HG02798 (cell line): ENCODE results near the gene BLVRA.
"Not testable (repeated sequence)": the region's sequence is repeated elsewhere in the genome, so short reads cannot be mapped to it uniquely, and the experiment has no call there.

Source experiments
- ATAC-seq: cut with Tn5 transposase; IDR thresholded peaks from one replicate; pipeline ENCODE4 v1.9.1; 2021; ENCODE audit warnings: mild to moderate bottlenecking; ENCODE audit not compliant: unreplicated experiment, poor library complexity

The BLVRA gene

DNA sequence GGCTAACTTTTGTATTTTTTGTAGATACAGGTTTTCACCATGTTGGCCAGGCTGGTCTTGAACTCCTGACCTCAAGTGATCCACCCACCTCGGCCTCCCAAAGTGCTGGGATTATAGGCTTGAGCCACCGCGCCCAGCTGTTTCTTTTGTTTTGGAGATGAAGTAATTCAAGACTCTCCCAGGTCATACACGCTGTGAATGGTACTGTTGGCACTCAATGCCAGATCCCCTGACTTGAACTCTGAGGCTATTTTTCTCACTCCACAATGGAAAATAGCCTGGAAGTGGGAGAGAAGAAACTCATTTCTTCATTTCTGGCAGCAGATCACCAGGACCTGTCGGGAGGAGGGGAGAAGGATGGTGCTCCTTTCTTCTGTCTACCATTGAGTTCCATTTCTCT lies 32.4 kb downstream of the BLVRA start:
- no peak for ATAC-seq

DNA sequence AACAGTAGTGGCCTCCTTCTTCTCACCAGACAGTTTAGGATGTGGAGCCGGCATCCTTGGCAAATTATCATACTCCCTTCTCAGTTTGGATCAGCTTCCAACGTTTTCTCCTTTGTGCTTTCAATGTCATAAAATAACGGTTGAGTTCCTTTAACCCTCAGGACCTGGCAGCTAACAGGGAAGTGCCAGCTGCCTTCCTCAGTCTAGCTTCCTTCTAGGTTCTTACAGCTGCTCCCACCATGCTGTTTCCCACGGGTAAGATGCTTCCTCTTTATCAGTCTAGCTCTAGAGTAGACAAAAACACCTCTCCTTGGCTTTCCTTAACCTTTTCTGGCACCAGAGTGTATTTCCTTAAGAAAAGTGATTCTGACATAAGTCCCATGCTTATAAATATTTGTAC lies 33.2 kb downstream of the BLVRA start:
- ATAC-seq = no peak

DNA sequence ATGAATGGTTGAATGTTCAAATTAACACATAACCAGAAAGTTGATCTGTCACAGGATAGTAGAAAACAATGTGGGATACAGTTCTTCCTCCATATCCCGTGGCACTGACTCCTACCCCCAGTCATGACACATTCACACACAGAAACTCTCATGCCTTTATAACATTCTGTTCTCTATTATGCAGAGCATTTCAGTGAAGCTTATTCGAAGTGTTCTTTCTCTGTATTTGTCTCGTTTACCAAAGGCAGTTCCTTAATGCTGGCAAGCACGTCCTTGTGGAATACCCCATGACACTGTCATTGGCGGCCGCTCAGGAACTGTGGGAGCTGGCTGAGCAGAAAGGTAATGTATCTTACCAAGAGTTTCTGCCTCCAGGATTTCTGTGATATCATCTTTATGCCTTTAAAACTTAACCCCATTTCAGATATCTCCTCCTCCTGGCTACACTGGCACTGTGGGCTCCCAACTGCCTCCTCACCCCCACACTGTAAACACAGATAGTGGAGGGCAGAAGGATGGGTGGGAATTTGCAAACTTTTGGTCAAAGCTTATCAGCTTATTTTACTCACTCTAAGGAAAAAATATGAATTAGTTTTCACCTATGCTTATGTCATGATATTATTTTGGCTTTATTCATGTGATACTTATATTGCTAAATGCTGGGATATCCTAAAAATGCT lies 34.1 kb downstream of the BLVRA start:
- ATAC-seq = no peak

DNA sequence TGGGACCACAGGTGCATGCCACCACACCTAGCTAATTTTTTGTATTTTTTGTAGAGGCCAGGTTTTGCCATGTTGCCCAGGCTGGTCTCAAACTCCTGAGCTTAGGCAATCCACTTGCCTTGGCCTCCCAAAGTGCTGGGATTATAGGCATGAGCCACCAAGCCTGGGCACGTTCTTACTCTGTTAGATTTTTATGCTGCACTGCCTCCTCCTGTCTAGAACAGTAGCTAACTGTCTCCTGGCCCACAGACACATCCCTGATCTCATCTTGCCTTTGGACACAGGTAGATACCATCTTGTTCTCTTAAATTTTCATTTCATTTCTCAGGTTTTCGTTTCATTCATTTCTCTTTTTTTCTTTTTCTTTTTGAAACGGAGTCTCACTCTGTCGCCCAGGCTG lies 41.1 kb downstream of the BLVRA start:
- ATAC-seq = no peak

DNA sequence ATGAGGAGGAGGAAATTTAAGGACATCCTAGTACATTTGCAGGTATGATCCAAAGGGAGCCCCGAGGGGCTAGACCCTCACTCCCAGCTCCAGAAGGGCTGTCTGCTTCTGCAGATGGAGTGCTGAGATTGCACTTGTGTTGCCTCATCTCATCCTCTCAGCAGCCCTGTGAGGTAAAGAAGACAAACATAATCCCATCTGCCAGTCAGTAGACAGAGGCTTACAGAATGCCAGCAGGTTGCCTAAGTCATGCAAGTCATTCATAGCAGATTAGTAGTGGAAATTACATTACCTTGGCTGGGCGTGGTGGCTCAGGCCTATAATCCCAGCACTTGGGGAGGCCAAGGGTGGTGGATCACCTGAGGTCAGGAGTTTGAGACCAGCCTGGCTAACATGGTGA lies 45.4 kb downstream of the BLVRA start:
- no peak for ATAC-seq

DNA sequence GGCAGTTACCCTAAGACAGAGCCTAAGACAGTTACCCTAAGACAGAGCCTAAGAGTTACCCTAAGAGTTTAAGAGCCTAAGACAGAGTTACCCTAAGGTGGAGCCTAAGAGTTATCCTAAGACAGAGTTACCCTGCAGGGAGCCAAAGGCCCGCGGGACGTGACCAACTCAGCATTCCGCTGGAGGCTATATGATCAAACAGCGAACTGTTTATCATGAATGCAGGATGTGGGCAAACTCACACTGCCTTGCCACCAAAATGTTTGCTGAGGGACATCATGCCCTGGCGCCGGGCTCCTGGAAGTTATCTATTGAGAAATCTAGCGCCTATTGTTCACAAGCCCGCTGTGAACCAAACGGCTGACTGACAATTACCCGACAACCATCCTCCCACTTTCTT lies 49.9 kb downstream of the BLVRA start:
- ATAC-seq = no peak

DNA sequence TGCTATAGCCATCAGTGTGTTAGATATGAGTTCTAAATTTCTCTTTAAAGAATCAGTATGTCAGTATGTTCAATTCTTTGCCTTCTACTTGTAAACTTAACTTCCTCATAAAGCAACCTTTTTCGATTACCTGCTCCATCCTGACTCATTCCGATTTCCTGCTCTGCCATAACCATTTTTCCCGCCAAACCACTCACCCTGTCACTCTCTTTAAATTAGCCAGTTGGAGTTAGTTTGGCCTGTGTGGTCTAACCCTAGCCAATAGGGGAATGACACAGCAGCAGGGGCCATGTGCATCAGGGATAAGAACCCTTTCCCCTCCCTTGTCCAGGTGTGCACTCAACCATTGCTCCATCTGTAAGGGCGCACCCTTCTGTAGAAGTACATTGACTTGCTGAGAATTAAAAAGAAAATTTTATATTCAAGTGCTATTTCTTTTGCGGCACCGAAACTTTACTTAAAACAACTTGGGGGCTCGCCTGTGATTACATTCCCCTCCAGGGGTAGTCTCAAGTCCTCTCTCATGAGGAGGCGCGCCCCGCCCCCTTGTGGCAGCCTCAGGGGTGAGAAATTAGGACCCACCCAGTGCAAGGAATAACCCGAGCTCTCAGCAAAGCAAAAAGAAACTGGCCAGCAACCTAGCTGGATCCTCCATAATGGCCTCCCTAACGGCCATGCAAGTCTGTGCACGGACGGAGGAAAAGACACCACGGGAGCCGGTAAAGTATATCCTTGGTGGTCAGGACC lies 51.9 kb downstream of the BLVRA start:
- ATAC-seq = not testable (repeated sequence)

DNA sequence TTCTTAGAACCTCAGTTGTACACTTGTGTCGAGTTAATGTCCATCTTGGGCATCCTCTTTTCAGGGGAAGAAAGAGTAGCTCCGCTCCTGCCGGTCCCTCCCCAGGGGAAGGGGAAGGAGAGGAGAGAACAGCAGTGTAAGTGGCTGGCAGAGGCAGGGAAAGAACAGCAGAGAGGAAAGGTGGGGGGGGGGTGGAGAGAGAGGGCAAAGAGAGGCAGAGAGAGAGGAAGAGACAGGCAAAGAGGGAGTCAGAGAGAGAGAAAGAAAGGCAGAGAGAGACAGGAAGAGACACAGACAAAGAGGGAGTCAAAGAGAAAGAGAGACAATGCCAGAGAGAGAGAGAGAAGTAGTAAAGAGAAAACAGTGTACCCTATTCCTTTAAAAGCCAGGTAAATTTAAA lies 56.9 kb downstream of the BLVRA start:
- ATAC-seq = no peak

DNA sequence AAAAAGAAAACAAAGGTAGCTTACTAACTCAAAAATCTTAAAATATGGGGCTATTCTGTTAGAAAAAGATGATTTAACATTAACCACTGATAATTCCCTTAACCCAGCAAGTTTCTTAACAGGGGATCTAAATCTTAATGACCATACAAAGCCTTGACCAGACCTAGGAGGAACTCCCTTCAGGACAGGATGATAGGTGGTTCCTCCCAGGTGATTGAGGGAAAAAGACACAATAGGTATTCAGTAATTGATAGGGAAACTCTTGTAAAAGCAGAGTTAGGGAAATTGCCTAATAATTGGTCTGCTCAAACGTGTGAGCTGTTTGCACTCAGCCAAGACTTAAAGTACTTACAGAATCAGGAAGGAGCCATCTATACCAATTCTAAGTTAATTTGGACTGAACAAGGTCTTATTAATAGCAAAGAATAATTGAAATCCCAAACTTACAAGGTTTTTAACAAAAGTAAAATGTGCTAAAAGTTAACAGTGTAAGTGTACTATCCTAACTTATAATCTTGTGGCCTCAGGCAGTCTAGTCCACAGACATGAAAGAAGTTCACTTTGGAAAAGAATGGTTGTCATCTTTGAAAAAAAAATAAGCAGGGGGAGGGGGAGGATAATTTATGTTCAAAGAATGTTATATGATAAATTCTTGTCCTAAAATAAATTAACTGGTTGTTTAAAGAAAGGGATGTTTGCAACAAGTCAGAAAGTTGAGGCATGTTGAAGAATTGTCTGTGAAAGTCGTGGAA lies 57.7 kb downstream of the BLVRA start:
- ATAC-seq = not testable (repeated sequence)

DNA sequence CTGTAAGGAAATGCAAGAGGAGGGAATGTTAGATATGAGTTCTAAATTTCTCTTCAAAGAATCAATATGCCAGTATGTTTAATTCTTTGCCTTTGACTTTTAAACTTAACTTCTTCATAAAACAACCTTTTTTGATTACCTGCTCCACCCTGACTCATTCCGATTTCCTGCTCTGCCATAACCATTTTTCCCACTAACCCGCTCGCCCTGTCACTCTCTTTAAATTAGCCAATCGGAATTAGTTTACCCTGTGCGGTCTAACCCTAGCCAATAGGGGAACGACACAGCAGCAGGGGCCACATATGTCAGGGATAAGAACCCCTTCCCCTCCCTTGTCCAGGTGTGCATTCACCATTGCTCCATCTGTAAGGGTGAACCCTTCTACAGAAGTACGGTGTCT lies 64.9 kb downstream of the BLVRA start:
- not testable (repeated sequence) for ATAC-seq

DNA sequence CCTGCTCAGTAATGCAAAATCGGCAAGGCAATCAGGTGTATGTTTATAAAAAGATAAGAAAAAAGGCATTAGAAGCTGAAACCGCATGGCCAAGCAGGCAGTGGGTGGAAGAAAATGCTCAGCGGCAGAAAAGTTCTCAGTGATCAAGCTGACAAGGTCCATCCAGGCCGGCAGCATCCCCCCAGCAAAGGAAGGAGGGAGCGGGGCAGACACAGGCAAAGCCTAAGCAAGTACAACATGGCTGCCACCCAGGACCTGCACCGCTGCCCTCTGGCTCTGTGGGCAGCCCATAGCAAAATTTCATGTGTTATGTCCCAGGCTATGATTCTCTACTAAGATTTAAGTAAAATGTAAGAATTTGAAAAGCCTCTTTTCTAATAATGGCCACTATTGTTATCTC lies 65.5 kb downstream of the BLVRA start:
- no peak for ATAC-seq

DNA sequence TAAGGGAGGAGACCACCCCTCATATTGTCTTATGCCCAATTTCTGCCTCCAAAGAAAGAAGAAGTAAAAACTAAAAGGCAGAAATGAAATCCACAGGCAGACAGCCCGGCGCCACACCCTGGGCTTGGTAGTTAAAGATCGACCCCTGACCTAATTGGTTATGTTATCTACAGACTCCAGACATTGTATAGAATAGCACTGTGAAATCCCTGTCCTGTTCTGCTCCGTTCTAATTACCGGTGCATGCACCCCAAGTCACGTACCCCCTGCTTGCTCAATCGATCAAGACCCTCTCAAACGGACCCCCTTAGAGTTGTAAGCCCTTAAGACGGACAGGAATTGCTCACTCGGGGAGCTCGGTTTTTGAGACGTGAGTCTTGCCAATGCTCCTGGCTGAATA lies 66.0 kb downstream of the BLVRA start:
- ATAC-seq = not testable (repeated sequence)

DNA sequence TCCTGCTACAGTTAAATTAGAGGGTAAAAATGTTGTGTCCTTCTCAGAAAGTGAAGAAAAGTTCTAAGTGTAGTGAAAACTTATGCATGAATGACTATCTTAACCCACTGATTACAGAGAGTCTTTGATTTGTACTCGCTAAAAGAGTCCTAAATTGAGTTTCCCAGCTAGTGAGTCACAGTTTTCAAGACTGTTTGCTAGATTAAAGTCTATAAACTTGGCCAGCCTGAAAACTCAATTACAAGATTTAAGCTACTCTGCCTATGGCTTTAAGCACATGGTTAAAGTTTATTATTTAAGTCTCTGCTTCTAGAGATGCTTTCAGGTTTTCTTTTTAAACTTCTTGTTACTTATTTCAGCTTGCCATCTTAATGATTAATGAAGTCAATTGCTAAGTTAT lies 66.5 kb downstream of the BLVRA start:
- ATAC-seq = no peak

DNA sequence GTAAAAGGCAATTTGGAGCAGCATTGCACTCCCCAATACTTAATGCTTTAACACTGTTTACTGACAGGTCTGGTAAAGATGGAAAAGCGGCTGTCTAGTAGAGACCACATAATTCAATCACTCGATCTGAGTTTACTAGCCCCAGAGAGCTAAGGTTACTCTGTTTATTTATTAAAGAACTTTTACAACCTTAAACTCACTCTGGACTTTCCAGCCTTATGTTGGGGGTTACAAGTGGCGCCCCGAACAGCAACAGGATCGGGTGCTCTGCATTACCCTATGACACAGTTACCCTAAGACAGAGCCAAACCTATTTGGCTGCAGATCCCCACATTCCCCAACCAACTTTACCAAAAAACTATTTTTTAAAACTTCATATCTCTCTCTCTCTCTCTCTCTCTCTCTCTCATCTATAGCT lies 66.9 kb downstream of the BLVRA start:
- ATAC-seq = no peak

DNA sequence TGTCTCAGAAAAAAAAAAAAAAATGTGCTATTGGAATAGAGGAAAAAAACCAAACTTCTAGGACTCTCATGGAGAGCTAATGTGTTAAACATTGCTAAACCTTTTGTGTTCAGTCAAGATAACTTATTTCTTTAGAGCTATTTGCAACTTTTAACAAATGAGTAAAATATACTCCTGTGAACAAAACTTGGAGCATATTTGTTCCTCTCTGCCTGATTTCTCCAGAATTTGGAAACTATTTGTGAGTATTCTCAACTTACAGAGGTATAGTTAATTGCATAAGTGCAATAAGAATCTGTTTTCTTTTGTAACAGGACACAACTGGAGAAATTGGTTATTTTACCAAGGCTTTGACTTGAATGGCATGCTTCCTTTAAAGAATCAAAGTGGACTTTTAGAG lies 72.4 kb downstream of the BLVRA start:
- ATAC-seq = not testable (repeated sequence)

DNA sequence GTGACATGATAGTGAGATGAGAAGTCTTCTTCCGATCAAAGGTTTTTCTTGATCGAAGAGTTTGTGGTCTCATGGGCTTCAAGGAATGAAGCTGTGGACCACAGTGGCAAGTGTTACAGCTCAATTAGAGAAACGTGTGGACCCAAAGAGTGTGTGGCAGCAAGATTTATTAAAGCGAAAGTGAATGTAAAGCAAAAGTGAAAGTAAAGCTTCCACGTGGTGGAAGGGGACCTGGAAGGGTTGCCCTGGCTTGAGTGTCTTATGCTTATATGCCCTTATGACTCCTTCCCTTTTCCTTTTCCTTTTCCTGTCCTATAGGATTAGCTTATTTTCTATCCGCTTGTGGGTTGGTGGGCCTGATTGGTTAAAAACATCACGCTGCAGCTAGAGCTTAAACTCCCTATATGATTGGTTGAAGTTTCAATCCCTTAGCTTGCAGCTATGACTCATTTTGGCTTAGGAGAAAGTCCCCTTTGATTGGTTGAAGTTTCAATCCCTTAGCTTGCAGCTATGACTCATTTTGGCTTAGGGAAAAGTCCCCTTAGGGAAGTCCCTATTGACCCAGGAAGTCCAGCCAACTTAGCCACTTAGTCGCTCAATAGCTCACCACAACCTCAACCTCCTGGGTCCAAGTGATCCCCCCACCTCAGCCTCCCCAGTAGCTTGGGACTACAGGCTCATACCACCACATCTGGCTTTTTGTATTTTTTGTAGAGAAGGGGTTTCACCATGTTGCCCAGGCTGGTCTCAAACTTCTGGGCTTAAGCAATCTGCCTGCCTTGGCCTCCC lies 76.2 kb downstream of the BLVRA start:
- peak; percentile 57 for ATAC-seq

DNA sequence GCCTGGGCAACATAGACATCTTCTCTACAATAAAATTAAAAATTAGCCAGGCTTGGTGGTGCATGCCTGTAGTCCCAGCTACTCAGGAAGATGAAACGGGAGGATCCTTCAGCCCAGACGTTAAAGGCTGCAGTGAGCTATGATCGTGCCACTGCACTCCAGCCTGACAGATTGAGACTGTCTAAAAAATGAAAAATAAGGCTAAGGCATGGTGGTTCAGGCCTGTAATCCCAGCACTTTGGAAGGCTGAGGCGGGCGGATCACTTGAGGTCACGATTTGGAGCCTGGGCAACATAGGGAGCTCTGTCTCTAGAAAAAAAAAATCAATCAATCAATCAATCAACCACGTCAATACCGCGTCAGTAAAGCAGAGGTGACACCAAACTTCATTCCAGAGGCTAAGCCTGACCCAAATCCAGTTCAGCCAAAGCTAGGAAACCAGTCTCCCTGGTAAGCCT lies 79.8 kb downstream of the BLVRA start:
- no peak for ATAC-seq

DNA sequence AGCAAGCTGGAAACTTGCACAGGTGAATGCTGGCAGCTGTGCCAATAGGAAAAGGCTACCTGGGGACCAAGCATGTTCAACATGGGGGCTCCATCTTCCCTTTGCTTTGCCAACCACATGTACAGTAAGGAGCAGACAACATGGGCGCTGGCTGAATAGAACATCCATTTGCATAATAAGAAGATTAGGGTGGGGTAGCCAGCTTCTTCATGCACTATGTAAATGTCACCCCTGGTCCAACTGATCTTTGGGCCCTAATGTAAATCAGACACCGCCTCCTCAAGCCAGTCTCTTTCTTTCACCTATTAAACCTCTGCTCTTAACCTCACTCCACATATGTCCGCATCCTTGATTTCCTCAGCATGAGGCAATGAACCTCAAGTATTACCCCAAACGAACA lies 84.8 kb downstream of the BLVRA start:
- ATAC-seq = no peak

DNA sequence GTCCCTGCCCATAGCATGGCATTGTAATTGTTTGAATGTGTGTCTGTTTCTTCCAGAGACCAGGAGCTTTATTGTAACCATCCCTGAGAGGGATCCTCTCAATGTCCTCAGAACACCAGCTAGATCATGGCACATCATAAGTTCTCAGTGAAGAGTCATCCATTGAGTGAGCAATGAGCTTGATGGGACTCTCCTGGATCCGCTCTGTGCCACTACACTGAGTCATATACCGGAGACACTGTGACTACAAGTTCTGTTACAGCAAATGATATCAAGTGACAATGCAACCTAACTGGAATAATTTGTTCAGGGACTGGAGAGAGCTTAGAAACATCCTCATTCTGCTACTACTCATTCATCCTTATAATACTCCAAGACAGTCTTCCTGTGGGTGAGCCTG lies 85.8 kb downstream of the BLVRA start:
- ATAC-seq = no peak

DNA sequence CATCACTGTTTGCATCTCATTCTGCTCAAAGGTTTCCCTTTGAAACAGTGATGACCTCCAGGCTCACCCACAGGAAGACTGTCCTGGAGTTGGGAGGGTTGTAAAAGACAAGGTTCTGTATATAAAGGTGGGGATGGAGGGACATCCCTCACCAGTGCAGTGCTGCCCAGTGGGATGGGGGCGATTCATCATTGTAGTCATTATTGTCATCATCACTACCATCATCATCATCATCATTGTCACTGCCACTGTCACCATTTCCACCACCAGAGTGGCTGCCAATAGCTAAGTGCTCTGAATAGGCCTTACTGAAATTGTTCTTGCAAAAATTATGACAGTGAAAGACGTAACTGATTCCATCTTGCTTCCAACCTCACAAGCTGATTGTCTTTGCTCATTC lies 86.2 kb downstream of the BLVRA start:
- no peak for ATAC-seq

DNA sequence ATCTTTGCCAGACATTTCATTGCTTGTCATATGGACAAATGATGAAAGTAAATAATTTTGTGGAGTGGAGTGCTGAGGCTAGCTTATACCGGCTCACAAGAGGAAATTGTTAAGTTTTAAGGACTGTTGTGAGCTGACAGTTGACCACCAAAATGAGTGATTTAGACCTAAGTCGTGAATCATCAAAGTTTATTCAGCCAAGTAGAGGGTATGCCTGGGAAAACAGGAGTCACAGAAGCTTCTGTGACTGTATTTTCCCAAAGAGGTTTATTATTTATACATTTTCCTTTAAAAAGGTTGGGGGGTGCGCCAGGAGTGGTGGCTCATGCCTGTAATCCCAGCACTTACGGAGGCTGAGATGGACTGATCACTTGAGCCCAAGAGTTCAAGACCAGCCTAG lies 89.0 kb downstream of the BLVRA start:
- no peak for ATAC-seq
